Activated CD8-positive, alpha-beta memory T cell treated with anti-CD3 and anti-CD28 coated beads, Interleukin-2, amount 10 ng/mL, durations not matched to agents 7 days and 5 days (primary cell): ENCODE data around the gene PTPRE. TPM values are rescaled to one million over a fixed set of nuclear protein-coding genes. Genes with fewer than 3 reads are reported as not detected.

Experiments
- ATAC-seq: fragments of 150-1000 bp; cut with Tn5 transposase; one replicate; pipeline ENCODE4 v1.10.0; 2021; ENCODE audit warnings: moderate library complexity
- CTCF ChIA-PET: fragments of 350-600 bp; sonication (Branson Sonifier 250); formaldehyde crosslinking; loops from one replicate; lab custom pipeline; 2021; ENCODE audit warnings: antibody characterized with exemption; lab: Charles Lee
- DNase-seq: peaks from one replicate; pipeline ENCODE4 v3.0.0-alpha.2; 2020
- H3K27ac Mint-ChIP-seq: one replicate; pipeline ENCODE4 v1.8.0; 2021; ENCODE audit warnings: mild to moderate bottlenecking, mixed read lengths
- H3K27me3 Mint-ChIP-seq: one replicate; pipeline ENCODE4 v1.8.0; 2021; ENCODE audit warnings: mixed read lengths
- H3K36me3 Mint-ChIP-seq: one replicate; pipeline ENCODE4 v1.8.0; 2021; ENCODE audit warnings: mild to moderate bottlenecking, mixed read lengths
- H3K4me1 Mint-ChIP-seq: one replicate; pipeline ENCODE4 v1.8.0; 2021; ENCODE audit warnings: mixed read lengths
- H3K4me3 Mint-ChIP-seq: one replicate; pipeline ENCODE4 v1.8.0; 2021; ENCODE audit warnings: mild to moderate bottlenecking, moderate library complexity, mixed read lengths
- H3K9me3 Mint-ChIP-seq: one replicate; pipeline ENCODE4 v1.8.0; 2022; ENCODE audit warnings: low read depth, mixed read lengths
- total RNA-seq, 2 experiments: library from RNA; stranded (reverse); gene quantifications; one replicate each; pipeline ENCODE4 v1.2.3, GENCODE V29; 2021

Gene PTPRE
- total RNA-seq, 2 experiments from 2014 or later = 16.5 to 27.1 TPM

GRCh38 chr10:127926455-127926854, 19.6 kb downstream of the PTPRE start:
- Mint-ChIP-seq H3K4me3 (no peak overlapping the region), H3K4me1 (peaks cover 5% of the 10 kb centered on the region), H3K27me3 (peaks cover 9% of the 10 kb centered on the region), H3K36me3 (no peaks in the 10 kb centered on the region), H3K9me3 (no peaks in the 10 kb centered on the region), H3K27ac (no peak overlapping the region)
- no peak for DNase-seq
- no peak for ATAC-seq
- CTCF ChIA-PET = interaction anchor here (0.8 to 1.7 kb wide), 2 partner anchors 22 to 85 kb away, joined by 3 to 10 read pairs; no protein-coding TSS in a partner anchor

- Mint-ChIP-seq H3K36me3 (no peaks in the 10 kb centered on the region), H3K9me3 (no peaks in the 10 kb centered on the region), H3K4me1 (peaks cover 5% of the 10 kb centered on the region), H3K27ac (no peak overlapping the region), H3K4me3 (no peak overlapping the region), H3K27me3 (peaks cover 9% of the 10 kb centered on the region)
- DNase-seq (no peak), ATAC-seq (no peak)
- CTCF ChIA-PET = interaction anchor here (1.4 kb wide), 1 partner anchor 8 kb away, joined by 3 read pairs; no protein-coding TSS in a partner anchor
Measured at GRCh38 chr10:127928021-127928806, 21.3 kb downstream of the PTPRE start.

GRCh38 chr10:127932521-127933270, 25.8 kb downstream of the PTPRE start:
- H3K9me3 Mint-ChIP-seq = no peaks in the 10 kb centered on the region
- H3K4me1 Mint-ChIP-seq = no peaks in the 10 kb centered on the region
- CTCF ChIA-PET = no interaction called here
- DNase-seq (no peak), ATAC-seq (no peak)
- H3K4me3 Mint-ChIP-seq = no peak overlapping the region
- peaks cover 13% of the 10 kb centered on the region for H3K27me3 Mint-ChIP-seq
- no peaks in the 10 kb centered on the region for H3K36me3 Mint-ChIP-seq
- no peak overlapping the region for H3K27ac Mint-ChIP-seq

- Mint-ChIP-seq H3K27ac (no peak overlapping the region), H3K9me3 (no peaks in the 10 kb centered on the region), H3K27me3 (peaks cover 16% of the 10 kb centered on the region), H3K36me3 (no peaks in the 10 kb centered on the region), H3K4me1 (no peaks in the 10 kb centered on the region), H3K4me3 (no peak overlapping the region)
- no peak for DNase-seq
- no peak for ATAC-seq
- CTCF ChIA-PET = no interaction called here
Measured at GRCh38 chr10:127933271-127933670, 26.4 kb downstream of the PTPRE start.

- DNase-seq (no peak), ATAC-seq (no peak)
Measured at GRCh38 chr10:127934383-127934782, 27.5 kb downstream of the PTPRE start.

GRCh38 chr10:127935071-127935561, 28.2 kb downstream of the PTPRE start:
- CTCF ChIA-PET = no interaction called here

More at GRCh38 chr10:127934383-127934782, 27.5 kb downstream of the PTPRE start:
- Mint-ChIP-seq H3K4me1 (no peaks in the 10 kb centered on the region), H3K36me3 (no peaks in the 10 kb centered on the region), H3K27me3 (peaks cover 20% of the 10 kb centered on the region), H3K4me3 (no peak overlapping the region), H3K9me3 (no peaks in the 10 kb centered on the region), H3K27ac (no peak overlapping the region)
- CTCF ChIA-PET = no interaction called here

GRCh38 chr10:127937069-127937468, 30.2 kb downstream of the PTPRE start:
- CTCF ChIA-PET = no interaction called here
- Mint-ChIP-seq H3K4me3 (no peak overlapping the region), H3K9me3 (no peaks in the 10 kb centered on the region), H3K4me1 (no peaks in the 10 kb centered on the region), H3K27me3 (peaks cover 18% of the 10 kb centered on the region), H3K36me3 (no peaks in the 10 kb centered on the region), H3K27ac (no peak overlapping the region)
- ATAC-seq (no peak), DNase-seq (no peak)

More at GRCh38 chr10:127935071-127935561, 28.2 kb downstream of the PTPRE start:
- Mint-ChIP-seq H3K9me3 (no peaks in the 10 kb centered on the region), H3K27ac (no peak overlapping the region), H3K36me3 (no peaks in the 10 kb centered on the region), H3K4me3 (no peak overlapping the region), H3K27me3 (peaks cover 20% of the 10 kb centered on the region), H3K4me1 (no peaks in the 10 kb centered on the region)
- ATAC-seq (no peak), DNase-seq (no peak)

GRCh38 chr10:127937915-127938463, 31.1 kb downstream of the PTPRE start:
- Mint-ChIP-seq H3K4me1 (no peaks in the 10 kb centered on the region), H3K4me3 (no peak overlapping the region), H3K27me3 (peaks cover 25% of the 10 kb centered on the region), H3K36me3 (no peaks in the 10 kb centered on the region), H3K9me3 (no peaks in the 10 kb centered on the region), H3K27ac (no peak overlapping the region)
- ATAC-seq (no peak), DNase-seq (no peak)
- CTCF ChIA-PET = no interaction called here

- Mint-ChIP-seq H3K27ac (no peak overlapping the region), H3K36me3 (no peaks in the 10 kb centered on the region), H3K9me3 (no peaks in the 10 kb centered on the region), H3K4me1 (no peaks in the 10 kb centered on the region), H3K4me3 (no peak overlapping the region), H3K27me3 (peaks cover 25% of the 10 kb centered on the region)
- ATAC-seq (no peak), DNase-seq (no peak)
- CTCF ChIA-PET = no interaction called here
Measured at GRCh38 chr10:127939786-127940330, 33.0 kb downstream of the PTPRE start.

GRCh38 chr10:127940866-127941640, 34.1 kb downstream of the PTPRE start:
- DNase-seq = no peak
- H3K27me3 Mint-ChIP-seq = peaks cover 25% of the 10 kb centered on the region
- CTCF ChIA-PET = no interaction called here
- no peak for ATAC-seq
- no peaks in the 10 kb centered on the region for H3K36me3 Mint-ChIP-seq
- no peak overlapping the region for H3K4me3 Mint-ChIP-seq
- no peaks in the 10 kb centered on the region for H3K9me3 Mint-ChIP-seq
- no peak overlapping the region for H3K27ac Mint-ChIP-seq
- H3K4me1 Mint-ChIP-seq = peaks cover 8% of the 10 kb centered on the region

GRCh38 chr10:127942811-127943210, 35.9 kb downstream of the PTPRE start:
- CTCF ChIA-PET = no interaction called here
- H3K27ac Mint-ChIP-seq = no peak overlapping the region
- H3K4me1 Mint-ChIP-seq = peaks cover 9% of the 10 kb centered on the region

GRCh38 chr10:127943336-127943910, 36.5 kb downstream of the PTPRE start:
- CTCF ChIA-PET = no interaction called here

More at GRCh38 chr10:127942811-127943210, 35.9 kb downstream of the PTPRE start:
- no peaks in the 10 kb centered on the region for H3K9me3 Mint-ChIP-seq
- ATAC-seq = no peak
- no peak overlapping the region for H3K4me3 Mint-ChIP-seq
- H3K27me3 Mint-ChIP-seq = peaks cover 19% of the 10 kb centered on the region
- DNase-seq = no peak
- no peaks in the 10 kb centered on the region for H3K36me3 Mint-ChIP-seq

More at GRCh38 chr10:127943336-127943910, 36.5 kb downstream of the PTPRE start:
- no peak overlapping the region for H3K27ac Mint-ChIP-seq
- H3K27me3 Mint-ChIP-seq = peaks cover 14% of the 10 kb centered on the region
- H3K9me3 Mint-ChIP-seq = no peaks in the 10 kb centered on the region
- peaks cover 9% of the 10 kb centered on the region for H3K4me1 Mint-ChIP-seq
- ATAC-seq (no peak), DNase-seq (no peak)
- no peaks in the 10 kb centered on the region for H3K36me3 Mint-ChIP-seq
- H3K4me3 Mint-ChIP-seq = no peak overlapping the region
